HCT116 (cell line): ENCODE data around the gene IL5. TPM values are rescaled to one million over a fixed set of nuclear protein-coding genes. Genes with fewer than 3 reads are reported as not detected.
A peak's percentile ranks its signal among the peaks of the same experiment; 100 is the strongest.

Experiments used
- ATAC-seq: fragments of 200-7000 bp; cut with Tn5 transposase; 2 replicates; pipeline ENCODE4 v1.9.1; 2020; ENCODE audit warnings: mild to moderate bottlenecking, moderate library complexity
- BruUV-seq: library from RNA; stranded (reverse); fragments of 400-500 nt; replicated peaks from 2 replicates; lab custom pipeline; 2021; lab: Mats Ljungman, UMichigan
- CTCF ChIA-PET: fragments of 300-600 bp; sonication (Branson Sonifier 250); formaldehyde crosslinking; loops from one replicate; lab custom pipeline; 2021; ENCODE audit warnings: antibody characterized with exemption; lab: Charles Lee
- POLR2A ChIA-PET: fragments of 300-600, 350-600 bp; sonication (Branson Sonifier 250); formaldehyde crosslinking; loops from one replicate; lab custom pipeline; 2021; ENCODE audit warnings: antibody characterized with exemption; lab: Charles Lee
- RAD21 ChIA-PET, 2 experiments: fragments of 300-600 bp; sonication (Branson Sonifier 250); formaldehyde crosslinking; loops; one replicate each; lab custom pipeline; 2023; ENCODE audit warnings: low total read pairs in 2 of 2; ENCODE audit not compliant: uncharacterized antibody in 2 of 2, unreplicated experiment in 2 of 2, low non-redundant PET in 1 of 2; lab: Charles Lee
- DNase-seq: peaks from one replicate; pipeline ENCODE4 v3.0.0-alpha.2; 2010; ENCODE audit warnings: low read depth, low spot score
- H2AFZ ChIP-seq: fragments of 200-600 bp; shearing (Covaris generic), sonication (generic); 2 replicates; pipeline ENCODE4 v1.6.1; 2017; ENCODE audit warnings: low read depth, mixed run types, mixed read lengths, antibody characterized with exemption, low read length; ENCODE audit not compliant: poor library complexity, severe bottlenecking
- H3K27ac ChIP-seq: 2 replicates; pipeline ENCODE4 v1.5.1; 2012; ENCODE audit warnings: low read depth, low read length
- H3K27me3 ChIP-seq: fragments of 200-600 bp; sonication (generic); 2 replicates; pipeline ENCODE4 v1.6.1; 2016; ENCODE audit warnings: mixed run types, low read length, mixed read lengths; ENCODE audit not compliant: insufficient read depth
- H3K36me3 ChIP-seq, 2 experiments: fragments of 200-500 bp in 1 of 2; fragments of 200-600 bp in 1 of 2; sonication (Bioruptor generic) in 1 of 2; sonication (generic) in 1 of 2; 2 replicates each; pipeline versions ENCODE4 v1.5.1 to v1.6.1; 2014 to 2016; ENCODE audit warnings: low read length in 2 of 2, inconsistent platforms in 1 of 2, mixed read lengths in 1 of 2, mixed run types in 1 of 2; ENCODE audit not compliant: insufficient read depth in 2 of 2, control insufficient read depth in 1 of 2
- H3K4me1 ChIP-seq, 2 experiments: fragments of 200-600 bp in 1 of 2; sonication (generic) in 1 of 2; 2 replicates each; pipeline versions ENCODE4 v1.5.1 to v1.6.1; 2012 to 2017; ENCODE audit warnings: low read length in 2 of 2, inconsistent platforms in 1 of 2, mild to moderate bottlenecking in 1 of 2, mixed read lengths in 1 of 2, mixed run types in 1 of 2, moderate library complexity in 1 of 2; ENCODE audit not compliant: insufficient read depth in 2 of 2, control insufficient read depth in 1 of 2
- H3K4me2 ChIP-seq: fragments of 200-600 bp; sonication (generic); 2 replicates; pipeline ENCODE4 v1.6.1; 2017; ENCODE audit warnings: mixed run types, low read length, mixed read lengths
- H3K4me3 ChIP-seq, 2 experiments: fragments of 200-600 bp in 1 of 2; sonication (generic) in 1 of 2; replicated peaks in 1 of 2; 2 replicates each; pipeline ENCODE4 v1.5.1; 2011 to 2016; ENCODE audit warnings: low read length in 2 of 2, control low read depth in 1 of 2, low read depth in 1 of 2, mild to moderate bottlenecking in 1 of 2, mixed read lengths in 1 of 2, mixed run types in 1 of 2
- H3K79me2 ChIP-seq: fragments of 200-600 bp; sonication (generic); 2 replicates; pipeline ENCODE4 v1.6.1; 2017; ENCODE audit warnings: mild to moderate bottlenecking, mixed run types, low read length, moderate library complexity, mixed read lengths; ENCODE audit not compliant: insufficient read depth
- H3K9ac ChIP-seq: fragments of 200-600 bp; sonication (generic); 2 replicates; pipeline ENCODE4 v1.6.1; 2016; ENCODE audit warnings: low read length, mixed read lengths
- H3K9me2 ChIP-seq: fragments of 200-600 bp; sonication (generic), shearing (Covaris generic); 2 replicates; pipeline ENCODE4 v1.6.1; 2017; ENCODE audit warnings: mixed run types, mild to moderate bottlenecking, moderate library complexity; ENCODE audit not compliant: insufficient read depth
- H3K9me3 ChIP-seq, 2 experiments: fragments of 200-500 bp in 1 of 2; fragments of 200-600 bp in 1 of 2; sonication (Bioruptor generic) in 1 of 2; sonication (generic) in 1 of 2; 2 replicates each; pipeline ENCODE4 v1.6.1; 2014 to 2017; ENCODE audit warnings: low read length in 2 of 2, mixed read lengths in 2 of 2, inconsistent platforms in 1 of 2, low read depth in 1 of 2, mild to moderate bottlenecking in 1 of 2, mixed run types in 1 of 2, moderate library complexity in 1 of 2; ENCODE audit not compliant: control insufficient read depth in 1 of 2, insufficient read depth in 1 of 2
- H4K20me1 ChIP-seq: fragments of 200-600 bp; sonication (generic), shearing (Covaris generic); 2 replicates; pipeline ENCODE4 v1.6.1; 2017; ENCODE audit warnings: mixed run types, mild to moderate bottlenecking, moderate library complexity; ENCODE audit not compliant: insufficient read depth
- CBX3 ChIP-seq: IDR thresholded peaks from 2 replicates; pipeline ENCODE4 v1.6.1; 2012; ENCODE audit warnings: low read depth
- CEBPB ChIP-seq: IDR thresholded peaks from 2 replicates; pipeline ENCODE4 v1.6.1; 2012; ENCODE audit warnings: low read depth
- EGR1 ChIP-seq: IDR thresholded peaks from 2 replicates; pipeline ENCODE4 v1.6.1; 2012; ENCODE audit warnings: low read depth
- EZH2 ChIP-seq: fragments of 200-600 bp; sonication (generic); IDR thresholded peaks from 2 replicates; pipeline ENCODE4 v1.6.1; 2017; ENCODE audit warnings: antibody characterized with exemption, mixed run types
- FOSL1 ChIP-seq: IDR thresholded peaks from 2 replicates; pipeline ENCODE4 v1.6.1; 2012; ENCODE audit warnings: low read depth
- JUND ChIP-seq: IDR thresholded peaks from 2 replicates; pipeline ENCODE4 v1.6.1; 2012
- POLR2A ChIP-seq: IDR thresholded peaks from 2 replicates; pipeline ENCODE4 v1.7.0; 2011; ENCODE audit warnings: borderline replicate concordance; ENCODE audit not compliant: insufficient read depth, insufficient read length; ENCODE audit errors: extremely low read depth
- POLR2AphosphoS5 ChIP-seq: IDR thresholded peaks from 2 replicates; pipeline ENCODE4 v1.6.1; 2011; ENCODE audit warnings: mild to moderate bottlenecking, low read depth, low read length, moderate library complexity
- SIN3A ChIP-seq: IDR thresholded peaks from 2 replicates; pipeline ENCODE4 v1.6.1; 2012; ENCODE audit warnings: low read depth
- SP1 ChIP-seq: IDR thresholded peaks from 2 replicates; pipeline ENCODE4 v1.6.1; 2012; ENCODE audit warnings: low read depth
- TCF7L2 ChIP-seq: IDR thresholded peaks from 2 replicates; pipeline ENCODE4 v1.7.0; 2011; ENCODE audit warnings: borderline replicate concordance, inconsistent platforms; ENCODE audit not compliant: insufficient read depth, insufficient read length; ENCODE audit errors: extremely low read depth
- YY1 ChIP-seq: IDR thresholded peaks from 2 replicates; pipeline ENCODE4 v1.6.1; 2011; ENCODE audit warnings: low read length, low read depth, moderate library complexity, mild to moderate bottlenecking; ENCODE audit not compliant: insufficient replicate concordance; ENCODE audit errors: extremely low read depth
- intact Hi-C: fragments of 100-400 bp; cut with micrococcal nuclease; formaldehyde crosslinking; loops from 2 replicates; pipeline ENCODE4 v1.10.0; 2022
- total RNA-seq: library from RNA; stranded (reverse); gene quantifications from one replicate; pipeline ENCODE4 v1.2.1, GENCODE V29; 2021; ENCODE audit not compliant: unreplicated experiment
- TF ChIP-seq, protein P1 (sequence below): IDR thresholded peaks from 2 replicates; pipeline ENCODE4 v1.6.1; 2012; ENCODE audit warnings: low read depth
- TF ChIP-seq, protein P2 (sequence below): IDR thresholded peaks from 2 replicates; pipeline ENCODE4 v1.6.1; 2012
- TF ChIP-seq, protein P3 (sequence below): IDR thresholded peaks from 2 replicates; pipeline ENCODE4 v1.6.1; 2012

The IL5 gene
- total RNA-seq, 1 experiment from 2014 or later, result not detected

DNA sequence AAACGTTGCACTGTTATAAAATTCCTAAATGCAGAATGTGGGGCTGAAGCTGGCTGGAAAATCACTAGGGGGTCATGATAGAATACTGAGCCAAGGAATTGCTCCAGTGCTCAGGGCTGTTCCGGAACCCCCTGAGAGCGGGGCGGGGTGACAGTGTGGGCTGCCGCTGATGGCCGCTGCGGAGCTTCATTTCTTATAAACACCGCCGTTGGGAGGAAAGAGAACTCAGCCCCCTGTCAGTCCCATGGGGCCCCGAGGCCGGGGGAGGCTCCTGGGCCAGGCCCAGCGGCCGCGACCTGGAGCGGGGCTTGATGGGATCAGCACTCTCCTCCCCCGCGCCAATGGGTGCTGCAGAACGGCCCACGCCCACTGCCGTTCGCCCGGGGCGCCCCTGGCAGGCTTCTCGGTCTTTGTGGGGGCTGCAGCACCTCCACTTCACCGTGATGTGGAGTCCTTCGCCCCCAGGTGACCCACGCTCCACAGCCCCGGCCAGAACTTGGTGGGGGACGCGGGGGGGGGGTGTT is 47.6 kb downstream of the IL5 start:
- DNase-seq, result no peak
- Histone ChIP-seq H3K9me2 (no peaks in the 10 kb centered on the region), H3K9ac (peak overlapping the region; percentile 72)
- TF ChIP-seq YY1 (peak; percentile 5), SIN3A (no peak), POLR2AphosphoS5 (peak; percentile 74; the same call in 1 of the 2 replicates)
- TF ChIP-seq, all 23 proteins: peak for 2
- peak; percentile 61 for ATAC-seq
- Histone ChIP-seq H3K9me3 (no peaks in the 10 kb centered on the region), H3K4me2 (peak overlapping the region; percentile 90), H3K27ac (peak overlapping the region; percentile 90), H3K4me3 (peak overlapping the region; percentile 73 to 85), H4K20me1 (no peaks in the 10 kb centered on the region), H3K27me3 (no peaks in the 10 kb centered on the region), H3K79me2 (no peaks in the 10 kb centered on the region), H3K4me1 (peaks cover 30 to 71% of the 10 kb centered on the region in 2 experiments), H2AFZ (no peak overlapping the region), H3K36me3 (no peaks in the 10 kb centered on the region)
- RAD21 ChIA-PET, result interaction anchor here (0.7 to 3.6 kb wide), 7 partner anchors 69 to 108 kb away, joined by 3 to 12 read pairs (median 4); no protein-coding TSS in a partner anchor
- POLR2A ChIA-PET, result interaction anchor here (0.8 to 1.5 kb wide), 8 partner anchors 9 to 108 kb away, joined by 3 to 4 read pairs (median 4); no protein-coding TSS in a partner anchor
- CTCF ChIA-PET, result interaction anchor here (0.9 to 3.2 kb wide), 10 partner anchors 10 to 430 kb away, joined by 3 to 24 read pairs (median 4); no protein-coding TSS in a partner anchor
- no TSS peak for BruUV-seq
- intact Hi-C loops, result loop anchor here (1.0 to 10.0 kb wide), 3 partner anchors 69 to 201 kb away; partner anchors contain the start of gene SLC22A4

DNA sequence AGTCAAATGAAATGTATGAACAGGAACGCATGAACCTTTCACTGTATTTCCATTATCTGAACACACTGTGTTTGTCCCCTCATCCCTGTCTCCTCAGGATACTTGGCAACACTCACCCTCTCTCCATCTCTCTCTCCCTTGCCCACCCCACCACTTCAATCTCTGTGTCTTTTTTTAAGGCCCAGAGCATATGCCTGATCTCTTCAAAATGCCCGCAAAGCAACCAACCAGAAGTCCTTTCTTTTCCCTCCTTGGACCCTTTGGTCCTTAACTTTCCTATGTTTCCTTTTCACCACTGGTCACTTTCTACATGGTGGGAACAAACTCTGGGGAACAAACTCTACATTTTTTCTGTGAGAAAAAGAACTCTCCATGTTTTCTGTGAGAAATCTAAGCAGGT is 49.5 kb downstream of the IL5 start:
- POLR2A ChIA-PET, result no interaction called here
- no peak overlapping the region for H3K27ac ChIP-seq
- no TSS peak for BruUV-seq
- no peak for TF ChIP-seq POLR2A
- no peak for TF ChIP-seq FOSL1
- TF ChIP-seq CEBPB, result no peak
- TF ChIP-seq, protein P1, sequence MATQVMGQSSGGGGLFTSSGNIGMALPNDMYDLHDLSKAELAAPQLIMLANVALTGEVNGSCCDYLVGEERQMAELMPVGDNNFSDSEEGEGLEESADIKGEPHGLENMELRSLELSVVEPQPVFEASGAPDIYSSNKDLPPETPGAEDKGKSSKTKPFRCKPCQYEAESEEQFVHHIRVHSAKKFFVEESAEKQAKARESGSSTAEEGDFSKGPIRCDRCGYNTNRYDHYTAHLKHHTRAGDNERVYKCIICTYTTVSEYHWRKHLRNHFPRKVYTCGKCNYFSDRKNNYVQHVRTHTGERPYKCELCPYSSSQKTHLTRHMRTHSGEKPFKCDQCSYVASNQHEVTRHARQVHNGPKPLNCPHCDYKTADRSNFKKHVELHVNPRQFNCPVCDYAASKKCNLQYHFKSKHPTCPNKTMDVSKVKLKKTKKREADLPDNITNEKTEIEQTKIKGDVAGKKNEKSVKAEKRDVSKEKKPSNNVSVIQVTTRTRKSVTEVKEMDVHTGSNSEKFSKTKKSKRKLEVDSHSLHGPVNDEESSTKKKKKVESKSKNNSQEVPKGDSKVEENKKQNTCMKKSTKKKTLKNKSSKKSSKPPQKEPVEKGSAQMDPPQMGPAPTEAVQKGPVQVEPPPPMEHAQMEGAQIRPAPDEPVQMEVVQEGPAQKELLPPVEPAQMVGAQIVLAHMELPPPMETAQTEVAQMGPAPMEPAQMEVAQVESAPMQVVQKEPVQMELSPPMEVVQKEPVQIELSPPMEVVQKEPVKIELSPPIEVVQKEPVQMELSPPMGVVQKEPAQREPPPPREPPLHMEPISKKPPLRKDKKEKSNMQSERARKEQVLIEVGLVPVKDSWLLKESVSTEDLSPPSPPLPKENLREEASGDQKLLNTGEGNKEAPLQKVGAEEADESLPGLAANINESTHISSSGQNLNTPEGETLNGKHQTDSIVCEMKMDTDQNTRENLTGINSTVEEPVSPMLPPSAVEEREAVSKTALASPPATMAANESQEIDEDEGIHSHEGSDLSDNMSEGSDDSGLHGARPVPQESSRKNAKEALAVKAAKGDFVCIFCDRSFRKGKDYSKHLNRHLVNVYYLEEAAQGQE, result no peak
- TF ChIP-seq JUND, result no peak
- TF ChIP-seq EGR1, result no peak
- TF ChIP-seq, protein P2, sequence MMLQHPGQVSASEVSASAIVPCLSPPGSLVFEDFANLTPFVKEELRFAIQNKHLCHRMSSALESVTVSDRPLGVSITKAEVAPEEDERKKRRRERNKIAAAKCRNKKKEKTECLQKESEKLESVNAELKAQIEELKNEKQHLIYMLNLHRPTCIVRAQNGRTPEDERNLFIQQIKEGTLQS, result no peak
- TF ChIP-seq, protein P3, sequence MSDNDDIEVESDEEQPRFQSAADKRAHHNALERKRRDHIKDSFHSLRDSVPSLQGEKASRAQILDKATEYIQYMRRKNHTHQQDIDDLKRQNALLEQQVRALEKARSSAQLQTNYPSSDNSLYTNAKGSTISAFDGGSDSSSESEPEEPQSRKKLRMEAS, result no peak
- no peak for TF ChIP-seq SP1
- no peak for TF ChIP-seq SIN3A
- no peak for TF ChIP-seq CBX3
- TF ChIP-seq EZH2, result no peak
- no peak for TF ChIP-seq TCF7L2
- no peak for TF ChIP-seq YY1
- TF ChIP-seq, all 23 proteins: peak for 0
- Histone ChIP-seq H3K79me2 (peaks cover 12% of the 10 kb centered on the region), H3K9me2 (no peaks in the 10 kb centered on the region), H3K4me2 (no peak overlapping the region), H3K9me3 (no peaks in the 10 kb centered on the region), H4K20me1 (no peaks in the 10 kb centered on the region), H3K36me3 (peaks cover 0 to 2% of the 10 kb centered on the region in 2 experiments; a peak in 1 of 4 replicates), H3K27me3 (no peaks in the 10 kb centered on the region), H2AFZ (no peak overlapping the region), H3K4me3 (no peak overlapping the region), H3K4me1 (peaks cover 35 to 62% of the 10 kb centered on the region in 2 experiments), H3K9ac (no peak overlapping the region)
- ChIA-PET RAD21 (no interaction called here), CTCF (no interaction called here)
- ATAC-seq, result no peak
- DNase-seq, result no peak
- intact Hi-C loops, result loop anchor here (10.0 kb wide), 1 partner anchor 199 kb away; the partner anchor contains the start of gene SLC22A4
